Measurements from ENCODE around the gene SRPK2.

SRPK2 gene

DNA sequence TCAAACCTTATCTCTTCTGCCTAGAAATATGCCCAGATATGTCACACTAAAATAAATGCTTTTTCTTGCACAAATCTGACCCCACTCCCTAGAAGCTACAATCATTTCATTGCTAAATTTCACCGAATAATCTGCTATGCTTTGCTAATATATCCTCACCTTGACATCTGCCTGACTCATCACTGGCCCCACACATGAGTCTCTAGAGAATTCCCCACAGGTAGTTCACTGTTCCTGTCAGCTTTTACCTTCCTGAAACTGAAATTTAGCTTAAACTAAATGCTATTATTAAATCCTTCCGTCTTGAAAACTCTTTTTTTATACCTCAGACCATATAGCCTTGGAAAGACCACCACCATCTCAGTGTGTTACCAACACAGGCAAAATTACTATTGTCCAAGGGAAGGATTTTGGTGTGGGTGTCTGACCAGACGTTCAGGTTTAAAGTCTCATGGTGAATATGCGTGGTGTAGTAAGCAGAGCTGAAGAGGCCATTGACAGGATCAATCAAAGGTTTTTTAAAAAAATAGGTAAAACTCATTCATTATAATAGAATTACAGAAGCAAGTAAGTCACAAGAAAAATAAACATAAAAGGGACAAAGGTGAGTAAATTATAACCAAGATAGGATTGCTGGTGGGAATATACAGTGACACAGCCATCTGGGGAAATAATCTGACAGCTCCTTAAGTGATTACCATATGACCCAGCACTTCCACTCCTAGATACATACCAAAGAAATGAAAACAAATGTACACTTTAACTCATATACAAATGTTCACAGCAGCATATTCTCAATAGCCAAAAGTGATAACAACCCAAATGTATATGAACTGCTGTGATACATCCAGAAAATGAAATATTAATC, 201.2 kb downstream of the SRPK2 start:
- FAIRE-seq: no peak

DNA sequence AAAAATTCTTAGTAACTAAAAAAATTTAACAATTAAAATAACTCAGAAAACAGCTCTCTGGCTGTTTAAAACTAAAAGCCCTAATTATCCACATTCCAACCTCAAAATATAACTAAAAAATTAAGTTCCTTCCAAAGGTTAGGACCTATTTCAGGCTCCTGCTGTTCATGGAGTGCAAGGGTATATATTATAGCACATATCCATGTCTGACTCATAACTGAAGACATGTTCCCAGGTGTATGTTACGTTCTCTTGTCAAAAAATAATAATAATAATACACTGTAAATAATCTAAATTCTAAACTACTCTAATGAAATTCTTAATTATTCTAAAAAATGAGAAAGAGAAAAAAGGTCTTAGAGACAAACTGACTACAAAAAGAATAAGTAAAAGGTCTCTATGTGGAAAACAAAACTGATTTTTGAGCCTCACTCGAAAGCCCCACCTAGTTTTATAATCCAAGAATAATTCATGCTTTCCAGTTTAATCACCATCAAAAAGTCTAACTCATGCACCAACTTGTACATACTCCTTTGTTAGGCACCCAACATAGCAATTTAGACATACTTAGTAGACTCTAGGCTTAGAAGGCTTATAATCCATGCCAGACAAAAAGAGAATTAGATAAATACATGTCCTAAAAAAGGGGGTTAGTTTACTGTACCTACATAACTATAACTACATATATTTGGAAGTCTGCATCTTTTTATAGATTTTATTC, 203.3 kb downstream of the SRPK2 start:
- no peak for FAIRE-seq

DNA sequence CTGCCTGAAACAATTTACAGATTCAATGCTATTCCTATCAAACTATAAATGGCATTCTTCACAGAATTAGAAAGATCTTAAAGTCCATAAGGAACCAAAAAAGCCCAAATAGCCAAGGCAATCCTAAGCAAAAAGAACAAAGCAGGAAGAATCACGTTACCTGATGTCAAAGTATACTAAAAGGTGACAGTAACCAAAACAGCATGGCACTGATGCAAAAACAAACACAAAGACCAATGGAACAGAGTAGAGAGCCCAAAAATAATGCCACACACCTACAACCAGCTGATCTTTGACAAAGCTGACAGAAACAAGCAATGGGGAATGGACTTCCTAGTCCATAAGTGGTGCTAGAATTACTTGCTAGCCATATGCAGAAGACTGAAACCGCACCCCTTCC, 208.7 kb downstream of the SRPK2 start:
- no peak for FAIRE-seq

DNA sequence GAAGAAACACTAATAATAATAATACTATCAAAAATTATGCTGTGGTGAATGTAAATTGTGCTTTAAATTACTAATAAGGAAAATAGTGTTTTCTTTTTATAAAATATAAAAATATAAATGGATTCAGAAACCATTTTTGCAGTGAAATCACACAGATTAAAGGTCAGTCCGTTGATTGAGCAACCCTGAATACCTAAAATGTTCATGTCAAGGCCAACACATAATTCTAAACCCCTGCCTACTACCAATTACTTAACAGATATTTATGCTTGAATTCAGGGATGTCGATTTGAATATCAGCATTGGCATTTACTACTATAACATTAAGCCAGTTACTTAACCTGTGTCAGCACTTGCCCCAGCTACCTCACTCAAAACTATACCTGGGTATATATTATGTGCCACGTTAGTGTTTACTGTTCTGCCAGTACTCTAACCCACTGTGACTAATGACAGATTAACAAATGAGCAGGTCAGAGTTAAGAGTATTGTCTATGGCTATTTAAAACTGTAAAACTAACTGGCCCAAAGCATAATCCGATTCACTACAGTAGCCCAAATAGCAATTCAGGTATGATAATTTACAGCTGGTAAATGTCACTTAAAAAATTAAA, 209.7 kb downstream of the SRPK2 start:
- no peak for FAIRE-seq

DNA sequence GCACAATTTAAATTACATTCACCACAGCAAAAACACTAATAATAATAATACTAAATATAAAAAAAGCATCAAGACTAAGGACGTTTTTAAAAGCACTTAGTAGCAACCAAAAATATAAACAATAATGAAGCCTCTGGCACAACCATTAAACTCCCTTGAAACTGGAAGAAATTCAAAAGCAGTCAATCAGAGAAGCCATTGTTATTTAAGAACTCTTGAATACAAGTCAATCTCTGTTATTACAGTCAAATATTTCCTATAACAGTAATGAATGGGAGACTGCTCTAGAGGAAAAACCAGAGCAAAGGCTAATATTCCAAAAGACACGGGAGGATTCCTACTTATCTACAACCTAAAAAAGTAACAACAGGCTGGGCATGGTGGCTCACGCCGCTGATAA, 210.5 kb downstream of the SRPK2 start:
- no peak for FAIRE-seq

DNA sequence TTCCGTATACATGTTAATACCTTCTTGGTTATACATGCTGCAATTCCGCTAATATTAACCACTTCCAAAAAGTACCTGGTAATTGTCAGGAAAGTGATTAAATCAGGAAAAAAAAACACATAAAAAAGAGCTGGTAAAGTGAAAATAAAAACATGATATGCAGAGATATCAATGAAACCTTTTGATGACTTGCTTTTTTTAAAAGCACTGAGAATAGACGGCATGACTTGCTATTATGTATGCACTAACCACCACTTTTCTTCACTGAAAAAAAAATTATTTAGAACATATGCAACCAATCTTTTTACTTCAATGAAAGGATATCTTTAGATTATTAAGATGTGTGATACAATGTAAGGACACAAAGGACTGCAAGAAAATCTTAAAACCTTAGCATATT, 211.7 kb downstream of the SRPK2 start:
- no peak for FAIRE-seq

DNA sequence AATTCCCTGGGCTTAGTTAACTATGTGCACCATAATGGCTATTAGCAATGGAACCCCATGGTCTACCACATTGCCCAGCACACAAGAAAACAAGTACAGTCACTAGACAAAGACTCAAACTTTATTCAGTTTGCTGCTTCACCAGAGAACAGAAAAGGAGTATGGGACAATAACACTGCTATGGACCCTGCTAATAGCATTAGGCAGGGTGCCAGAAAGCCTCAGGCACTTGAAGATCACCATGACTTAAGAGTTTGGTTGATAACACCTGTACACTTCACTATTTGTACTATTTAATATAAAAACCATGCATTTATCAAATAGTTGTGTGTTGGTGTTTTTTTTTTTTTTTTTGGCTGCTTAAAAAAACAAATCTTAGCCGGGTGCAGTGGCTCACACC, 215.1 kb downstream of the SRPK2 start:
- no peak for FAIRE-seq

DNA sequence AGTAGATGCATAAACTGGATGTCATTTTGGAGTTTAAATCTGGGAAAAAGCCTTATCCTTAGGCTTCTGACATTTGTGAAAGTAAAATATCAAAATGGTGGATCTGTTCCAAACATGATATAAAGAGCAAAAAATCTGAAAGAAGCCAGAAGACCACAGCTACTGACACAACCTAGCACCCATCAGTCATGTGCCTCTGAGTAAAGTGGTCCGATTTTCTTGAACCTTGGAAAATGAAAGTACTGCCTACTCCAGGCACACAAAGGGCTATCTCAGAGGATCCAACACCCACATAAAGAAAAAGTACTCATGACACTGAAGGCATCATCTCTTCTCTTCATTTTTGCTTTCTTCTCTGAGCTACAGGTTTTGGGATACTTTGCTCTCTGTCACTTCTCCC, 224.0 kb downstream of the SRPK2 start:
- FAIRE-seq: no peak

DNA sequence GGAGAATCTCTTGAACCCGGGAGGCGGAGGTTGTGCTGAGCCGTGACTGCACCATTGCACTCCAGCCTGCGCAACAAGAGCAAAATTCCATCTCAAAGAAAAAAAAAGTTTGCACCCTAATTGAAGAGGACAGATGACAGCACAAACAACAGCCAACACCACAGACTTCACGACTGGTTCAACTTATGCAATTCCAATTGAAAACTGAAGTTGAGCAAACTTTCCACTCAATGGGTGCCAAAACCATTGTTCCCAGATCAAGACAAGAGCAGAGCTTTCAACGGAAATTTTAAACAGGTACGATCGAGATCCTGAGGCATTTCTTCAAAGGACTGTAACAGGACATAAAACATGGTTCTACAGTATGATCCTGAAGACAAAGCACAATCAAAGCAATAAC, 225.0 kb downstream of the SRPK2 start:
- FAIRE-seq: no peak

DNA sequence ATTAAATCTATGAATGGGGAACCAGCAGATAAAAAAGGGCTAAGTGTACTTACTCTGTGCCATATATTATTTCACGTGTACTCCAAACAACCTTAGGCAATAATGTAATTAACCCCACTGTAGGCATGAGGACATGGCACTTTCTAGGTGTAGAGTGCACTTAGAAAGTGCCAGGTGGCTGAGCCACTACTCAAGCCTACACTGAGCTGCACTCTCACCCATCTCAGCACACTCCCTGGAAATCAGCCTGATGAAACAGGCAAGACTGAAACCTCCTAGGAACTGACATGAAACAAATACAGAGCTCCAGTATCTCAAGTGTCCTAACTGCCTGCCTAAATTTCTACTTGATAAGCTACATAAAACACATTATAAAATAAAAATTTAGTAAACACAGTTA, 227.4 kb downstream of the SRPK2 start:
- FAIRE-seq: no peak

DNA sequence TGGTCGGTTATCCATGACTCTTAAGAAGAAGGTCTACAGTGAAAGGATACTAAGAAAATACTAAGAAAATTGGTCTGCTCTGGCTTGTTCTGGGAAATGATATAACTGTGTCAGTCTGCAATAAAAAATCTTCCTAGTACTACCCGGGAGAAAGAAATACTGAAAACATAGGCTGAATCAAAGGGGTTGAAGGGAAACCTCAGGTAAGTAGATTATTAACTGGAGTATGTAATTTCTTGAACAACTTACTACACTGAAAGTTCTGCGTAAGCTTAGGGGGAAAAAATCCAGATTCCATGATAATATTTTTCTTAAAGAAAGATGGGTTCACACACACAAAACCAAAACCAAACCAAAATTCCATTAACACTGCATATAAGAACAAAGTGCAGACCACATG, 231.4 kb downstream of the SRPK2 start:
- no peak for FAIRE-seq

DNA sequence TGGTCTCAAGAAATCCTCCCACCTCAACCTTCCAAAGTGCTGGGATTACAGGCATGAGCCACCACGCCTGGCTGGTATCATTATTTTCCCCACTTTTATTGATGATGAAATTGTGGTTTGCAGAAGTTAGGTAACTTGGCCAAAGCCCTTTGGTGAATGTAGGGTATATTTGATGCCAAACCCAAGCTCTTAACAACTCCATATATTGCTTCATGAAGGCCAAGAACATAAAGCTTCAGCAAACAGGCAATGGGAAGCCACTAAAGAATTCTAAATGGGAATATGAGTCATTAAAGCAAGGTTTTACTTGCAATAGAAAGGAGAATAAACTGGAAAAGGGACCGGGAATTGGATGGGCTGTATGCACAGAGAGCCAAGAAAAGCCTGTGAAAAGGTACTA, 232.0 kb downstream of the SRPK2 start:
- no peak for FAIRE-seq

DNA sequence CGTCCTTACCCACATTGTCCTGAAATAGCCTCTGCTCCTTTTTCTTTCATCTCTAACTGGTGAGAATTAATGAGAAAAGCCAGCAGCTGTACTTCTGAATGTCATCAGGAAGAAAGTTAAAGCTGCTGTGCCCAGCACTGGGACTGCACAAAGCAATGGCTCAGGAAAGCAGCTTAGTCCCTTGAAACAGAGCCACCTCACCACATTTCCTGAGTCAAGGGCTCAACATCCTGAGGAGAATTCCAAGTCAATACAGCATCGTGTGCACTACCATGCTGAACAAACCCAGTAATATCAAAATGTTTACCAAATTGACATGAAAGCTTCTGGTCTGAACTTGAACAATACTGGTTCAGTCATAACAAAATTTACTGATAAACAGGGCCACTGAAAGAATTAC, 234.6 kb downstream of the SRPK2 start:
- no peak for FAIRE-seq

DNA sequence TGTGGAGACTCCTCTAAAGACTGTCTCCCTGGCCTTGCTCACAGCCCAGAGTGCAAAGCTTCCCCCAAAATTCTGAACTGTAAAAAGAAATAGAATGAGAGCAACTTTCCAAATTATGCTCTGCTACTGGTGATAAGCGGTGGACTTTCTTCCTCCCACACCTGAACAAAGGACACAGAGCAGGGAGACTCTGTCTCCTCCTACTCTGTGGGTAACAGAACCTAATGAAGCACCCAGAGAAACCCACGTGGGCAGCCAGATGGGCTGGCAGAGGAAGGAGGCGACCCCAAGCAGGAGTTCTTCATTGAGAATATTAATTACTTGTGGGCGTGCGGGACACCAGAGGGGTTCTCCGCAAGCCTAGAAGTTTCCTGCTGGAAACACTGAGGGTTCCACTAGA, 235.2 kb downstream of the SRPK2 start:
- FAIRE-seq: no peak

DNA sequence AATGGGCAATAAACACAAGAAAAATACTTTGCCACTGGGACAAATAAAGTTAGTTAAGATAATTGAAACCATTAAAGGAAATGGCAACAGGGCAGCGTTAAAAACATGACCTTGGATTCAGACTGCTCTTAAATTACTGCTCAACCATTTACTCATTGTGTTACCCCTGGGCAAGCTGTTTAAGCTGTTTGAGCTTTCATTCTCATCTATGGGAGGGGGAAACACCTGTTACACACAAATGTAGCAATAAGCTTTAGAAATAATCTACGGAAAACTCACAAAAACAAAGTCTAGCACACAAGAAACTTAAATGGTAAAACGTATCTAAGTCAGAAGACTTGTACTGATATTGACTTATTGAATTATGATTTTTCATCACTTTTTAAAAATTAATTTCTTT, 237.6 kb downstream of the SRPK2 start:
- no peak for FAIRE-seq

DNA sequence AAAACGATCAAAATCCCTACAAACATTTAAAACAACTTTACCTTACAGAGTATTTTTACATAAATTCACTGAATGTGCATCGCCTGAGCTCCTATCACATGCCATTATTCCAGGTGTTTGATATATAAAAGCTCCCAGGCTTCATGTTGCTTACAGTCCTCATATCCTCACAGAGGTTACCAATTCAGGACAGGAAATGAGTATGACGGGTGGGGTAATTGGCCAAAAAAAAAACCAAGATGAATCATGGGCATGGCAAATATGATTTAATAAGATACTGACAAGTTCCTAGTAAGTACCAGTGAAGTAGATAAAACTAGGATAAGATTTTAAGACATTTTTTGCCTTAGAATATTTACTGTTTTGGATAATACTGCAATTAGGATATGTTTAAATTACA, 238.9 kb downstream of the SRPK2 start:
- FAIRE-seq: no peak

DNA sequence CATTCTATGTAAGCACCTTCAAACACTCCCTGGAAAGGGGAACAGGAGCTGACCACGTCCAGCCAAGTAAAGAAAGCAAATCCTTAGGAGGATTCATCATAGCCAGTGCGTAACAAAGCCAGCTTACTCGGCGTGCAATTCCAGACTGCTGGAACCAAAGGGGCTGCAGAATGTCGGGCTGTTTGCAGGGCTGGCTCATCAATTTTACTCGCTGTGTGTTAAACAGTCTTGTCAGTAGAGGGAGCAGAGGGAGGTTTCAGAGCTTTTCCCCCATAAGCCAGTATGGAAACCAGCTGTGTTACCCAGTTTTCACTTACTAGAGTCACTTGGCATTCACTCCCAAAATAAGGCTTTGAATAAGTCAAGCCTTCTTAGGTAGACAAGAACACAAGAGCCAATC, 247.7 kb downstream of the SRPK2 start:
- no peak for FAIRE-seq

DNA sequence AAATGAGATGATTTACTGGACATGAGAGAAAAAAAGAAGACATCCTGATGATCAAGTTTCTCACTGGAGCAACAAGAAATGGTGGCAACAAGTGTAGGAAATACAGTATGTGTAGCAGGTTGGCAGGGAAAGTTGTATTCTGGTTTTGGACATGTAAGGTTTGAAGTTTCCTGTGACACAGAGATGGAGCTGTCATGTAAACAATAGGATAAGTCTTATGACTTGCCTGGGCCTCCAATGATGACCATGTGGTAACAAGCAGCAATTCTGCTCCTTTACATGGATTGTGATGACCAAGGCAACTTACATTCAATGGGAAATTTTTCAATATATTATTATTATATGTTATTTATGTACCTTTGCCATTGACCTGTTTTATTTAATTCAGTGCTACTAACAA, 249.3 kb downstream of the SRPK2 start:
- FAIRE-seq: no peak

DNA sequence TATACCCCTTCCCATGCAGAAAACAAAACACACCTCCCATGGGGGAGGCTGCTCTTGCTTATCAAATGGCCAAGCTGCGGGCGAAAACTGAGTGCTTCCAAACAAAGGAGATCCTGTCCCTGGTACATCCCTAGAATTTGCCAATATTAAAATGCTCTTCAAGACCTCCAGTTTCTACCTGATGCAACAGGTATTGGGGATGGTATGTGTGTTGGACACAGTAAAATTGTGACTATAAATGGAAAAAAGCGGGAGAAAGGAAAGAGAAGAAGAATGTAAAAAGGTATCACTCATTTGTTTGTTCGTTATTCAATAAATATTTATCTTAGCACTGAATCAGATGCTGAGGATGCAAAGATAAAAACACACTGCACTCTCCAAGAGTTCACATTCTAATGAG, 250.8 kb downstream of the SRPK2 start:
- FAIRE-seq: no peak

DNA sequence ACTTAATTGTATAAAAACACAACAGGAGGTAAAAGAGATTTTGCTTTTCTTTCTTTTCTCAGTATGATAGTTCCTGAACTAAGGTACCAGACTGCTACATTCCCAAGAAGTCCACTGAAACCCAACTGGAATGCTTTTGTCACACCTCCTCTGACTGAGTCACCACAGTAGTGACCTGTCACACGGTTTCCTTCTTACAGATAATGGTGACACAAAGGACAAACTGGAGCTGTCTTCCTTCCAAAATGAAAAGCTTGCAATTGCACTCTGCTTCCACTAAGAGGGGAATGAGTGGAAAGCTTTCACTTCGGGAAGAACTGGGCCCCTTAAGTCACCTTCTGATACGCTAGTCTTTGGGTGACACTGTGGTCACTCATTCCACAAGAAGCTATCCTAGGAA, 252.5 kb downstream of the SRPK2 start:
- no peak for FAIRE-seq

DNA sequence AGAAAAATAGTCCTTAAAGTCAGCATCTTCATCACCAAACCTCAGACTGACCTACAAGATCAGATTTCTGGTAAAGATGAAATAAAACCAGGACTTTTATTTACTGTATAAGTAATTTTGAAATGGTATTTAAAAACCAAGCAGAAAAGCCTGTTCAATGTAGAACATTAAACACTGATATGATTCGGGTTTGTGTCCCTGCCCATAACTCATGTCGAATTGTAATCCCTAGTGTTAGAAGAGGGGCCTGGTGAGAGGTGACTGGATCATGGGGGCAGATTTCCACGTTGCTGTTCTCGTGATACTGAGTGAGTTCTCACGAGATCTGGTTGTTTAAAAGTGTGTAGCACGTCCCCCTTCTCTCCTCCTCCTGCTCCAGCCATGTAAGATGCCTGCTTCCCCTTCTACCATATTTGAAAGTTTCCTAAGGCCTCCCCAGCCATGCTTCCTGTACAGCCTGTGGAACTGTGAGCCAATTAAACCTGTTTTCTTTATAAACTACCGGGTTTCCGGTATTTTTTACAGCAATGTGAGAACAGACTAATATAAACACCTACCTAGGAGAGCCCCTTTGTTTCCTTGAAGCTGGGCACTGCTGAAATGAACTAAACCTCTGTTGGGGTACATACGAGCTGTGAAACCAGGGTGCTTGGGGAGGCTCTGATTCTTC, 254.6 kb downstream of the SRPK2 start:
- no peak for FAIRE-seq

DNA sequence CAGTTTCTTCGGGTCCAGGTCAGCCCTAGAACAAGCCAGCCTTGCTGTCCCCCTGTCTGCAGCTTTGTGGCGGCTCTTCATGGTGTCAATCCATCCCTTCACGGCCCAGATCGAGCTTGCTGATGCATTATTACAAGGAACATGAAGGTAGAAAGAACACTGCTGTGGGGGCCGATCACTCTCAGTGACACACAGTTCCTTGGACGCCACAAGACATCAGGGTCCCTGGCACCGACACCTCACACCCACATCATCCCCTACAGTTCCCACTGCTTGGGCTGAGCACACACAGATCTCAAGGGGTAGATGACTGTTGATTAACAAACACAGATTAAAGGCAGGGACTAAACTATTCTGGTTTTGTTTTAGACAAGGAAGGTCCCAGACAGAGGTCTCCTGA, 255.4 kb downstream of the SRPK2 start:
- FAIRE-seq: no peak

DNA sequence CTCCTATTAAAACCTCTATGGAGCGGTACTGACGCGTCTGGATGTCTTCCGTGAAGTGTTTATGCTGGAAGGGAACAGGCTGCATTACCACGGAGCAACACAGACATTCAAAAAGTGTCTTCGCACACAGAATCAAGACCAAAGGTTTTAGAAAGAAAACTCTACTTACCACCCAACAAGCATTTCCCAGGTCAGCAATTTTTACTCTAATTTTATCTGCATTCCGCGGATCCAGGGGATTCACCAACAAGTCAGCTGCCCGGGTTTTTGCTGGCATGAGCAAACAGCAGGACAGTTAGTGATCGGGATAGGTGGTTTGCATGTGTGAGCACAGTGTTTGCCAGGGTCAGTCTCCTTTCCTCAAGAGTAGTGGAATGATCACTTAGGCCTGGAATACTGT, 255.9 kb downstream of the SRPK2 start:
- no peak for FAIRE-seq

DNA sequence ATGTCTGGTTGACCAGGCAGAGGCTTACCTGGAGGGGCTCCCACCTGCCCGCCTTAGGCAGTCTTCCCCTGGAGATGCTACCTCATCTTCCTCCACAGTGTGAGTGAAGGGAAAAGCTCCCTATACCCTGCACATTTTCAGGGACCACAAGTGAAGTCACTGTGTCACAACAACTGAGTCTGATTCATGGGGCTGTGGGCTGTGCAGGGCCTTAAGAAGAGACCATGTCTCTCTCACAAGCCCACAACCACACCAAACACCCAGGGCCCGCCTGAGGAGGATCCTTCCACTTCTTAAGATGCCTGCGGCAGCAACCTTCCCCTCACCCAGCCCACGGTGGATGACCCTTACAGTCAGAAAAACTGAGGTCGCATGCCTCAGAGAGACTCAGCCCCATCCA, 256.4 kb downstream of the SRPK2 start:
- no peak for FAIRE-seq

All from endometrium (tissue), 2 donors.